Measurements from ENCODE around the gene TMEM126B. TPM values are rescaled to one million over a fixed set of nuclear protein-coding genes. Genes with fewer than 3 reads are reported as not detected.

Gene TMEM126B
- total RNA-seq, 1 experiment from 2014 or later, result 144 TPM

DNA sequence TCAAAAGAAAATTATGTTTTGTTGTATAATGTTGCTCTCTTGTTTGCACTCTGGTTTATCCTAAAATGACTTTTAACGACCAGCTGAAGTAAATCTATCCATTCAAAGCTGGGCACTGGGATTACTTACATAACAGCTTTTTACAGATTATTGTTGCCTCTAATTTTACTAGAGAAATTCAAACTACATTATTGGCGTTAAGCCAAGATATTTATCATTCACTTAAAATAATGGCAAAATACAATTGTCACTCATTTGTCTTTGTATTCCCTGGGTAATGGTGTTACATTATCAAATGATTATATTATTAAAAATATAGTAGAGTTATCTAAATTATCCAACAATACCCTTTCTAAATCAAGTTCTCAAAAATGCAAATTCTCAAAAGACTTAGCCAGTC, 31.5 kb upstream of the TMEM126B start:
- Mint-ChIP-seq H3K27ac (ENCODE audit: unreplicated experiment) (no peak overlapping the region), H3K36me3 (ENCODE audit: insufficient read depth, unreplicated experiment) (no peaks in the 10 kb centered on the region), H3K9me3 (ENCODE audit: unreplicated experiment) (no peaks in the 10 kb centered on the region), H3K4me1 (ENCODE audit: low read depth, unreplicated experiment) (peaks cover 6% of the 10 kb centered on the region), H3K27me3 (ENCODE audit: insufficient read depth, unreplicated experiment) (peaks cover 4% of the 10 kb centered on the region), H3K4me3 (ENCODE audit: unreplicated experiment) (no peak overlapping the region)
- ChIA-PET CTCF (interaction anchor here (1.4 kb wide), 1 partner anchor 31 kb away, joined by 3 read pairs; the partner anchor contains the start of gene TMEM126B), POLR2A (no interaction called here)
- no peak overlapping the region for H3K4me3 ChIP-seq (ENCODE audit: low read depth, low read length)
- no peaks in the 10 kb centered on the region for H3K4me1 ChIP-seq
- no peaks in the 10 kb centered on the region for H3K9me3 ChIP-seq
- intact Hi-C loops (cut with micrococcal nuclease; ENCODE audit: unreplicated experiment), result loop anchor here (1.0 to 10.0 kb wide), 4 partner anchors 215 to 820 kb away; partner anchors contain the start of gene SYTL2
- TF ChIP-seq, protein P1, sequence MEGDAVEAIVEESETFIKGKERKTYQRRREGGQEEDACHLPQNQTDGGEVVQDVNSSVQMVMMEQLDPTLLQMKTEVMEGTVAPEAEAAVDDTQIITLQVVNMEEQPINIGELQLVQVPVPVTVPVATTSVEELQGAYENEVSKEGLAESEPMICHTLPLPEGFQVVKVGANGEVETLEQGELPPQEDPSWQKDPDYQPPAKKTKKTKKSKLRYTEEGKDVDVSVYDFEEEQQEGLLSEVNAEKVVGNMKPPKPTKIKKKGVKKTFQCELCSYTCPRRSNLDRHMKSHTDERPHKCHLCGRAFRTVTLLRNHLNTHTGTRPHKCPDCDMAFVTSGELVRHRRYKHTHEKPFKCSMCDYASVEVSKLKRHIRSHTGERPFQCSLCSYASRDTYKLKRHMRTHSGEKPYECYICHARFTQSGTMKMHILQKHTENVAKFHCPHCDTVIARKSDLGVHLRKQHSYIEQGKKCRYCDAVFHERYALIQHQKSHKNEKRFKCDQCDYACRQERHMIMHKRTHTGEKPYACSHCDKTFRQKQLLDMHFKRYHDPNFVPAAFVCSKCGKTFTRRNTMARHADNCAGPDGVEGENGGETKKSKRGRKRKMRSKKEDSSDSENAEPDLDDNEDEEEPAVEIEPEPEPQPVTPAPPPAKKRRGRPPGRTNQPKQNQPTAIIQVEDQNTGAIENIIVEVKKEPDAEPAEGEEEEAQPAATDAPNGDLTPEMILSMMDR (IDR thresholded peaks at IDR 0.05; ENCODE audit: insufficient read depth in 1 of 2, low read depth in 1 of 2, low read length in 1 of 2, severe bottlenecking in 1 of 2, unreplicated experiment in 1 of 2), result no peak
- no peaks in the 10 kb centered on the region for H3K36me3 ChIP-seq (ENCODE audit: control insufficient read depth, insufficient read depth, low read length)
- BruUV-seq (replicated peaks), result no TSS peak
- no peak for DNase-seq
- H3K27me3 ChIP-seq (replicated peaks; ENCODE audit: control insufficient read depth, insufficient read depth, low read length), result peaks cover 2% of the 10 kb centered on the region; the same call in 1 of the 2 replicates

DNA sequence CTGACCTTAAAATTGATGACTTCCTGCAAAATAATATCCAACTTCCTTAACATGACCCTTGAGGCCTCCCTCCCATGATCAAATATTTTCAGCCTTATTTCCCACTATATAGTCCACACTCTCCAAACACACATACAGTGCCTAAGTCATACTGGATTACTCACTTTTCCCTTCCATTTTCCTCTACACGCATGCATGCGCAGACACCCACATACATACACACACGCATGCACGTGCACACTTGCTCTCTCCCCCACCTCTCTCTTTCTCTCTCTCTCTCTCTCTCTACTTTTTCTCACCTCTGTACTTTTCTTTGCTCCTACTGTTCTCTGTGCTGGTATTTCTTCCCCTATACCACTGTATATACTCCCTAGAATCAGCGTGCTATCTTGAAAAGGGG, 29.3 kb upstream of the TMEM126B start:
- POLR2A ChIA-PET, result no interaction called here
- intact Hi-C loops (cut with micrococcal nuclease; ENCODE audit: unreplicated experiment), result loop anchor here (5.0 to 10.0 kb wide), 3 partner anchors 213 to 818 kb away; partner anchors contain the start of gene SYTL2
- no peak overlapping the region for H3K4me3 ChIP-seq (ENCODE audit: low read depth, low read length)
- Mint-ChIP-seq H3K9me3 (ENCODE audit: unreplicated experiment) (no peaks in the 10 kb centered on the region), H3K36me3 (ENCODE audit: insufficient read depth, unreplicated experiment) (no peaks in the 10 kb centered on the region), H3K27ac (ENCODE audit: unreplicated experiment) (no peak overlapping the region), H3K4me3 (ENCODE audit: unreplicated experiment) (no peak overlapping the region), H3K4me1 (ENCODE audit: low read depth, unreplicated experiment) (peaks cover 6% of the 10 kb centered on the region), H3K27me3 (ENCODE audit: insufficient read depth, unreplicated experiment) (no peaks in the 10 kb centered on the region)
- CTCF ChIA-PET, result no interaction called here
- BruUV-seq (replicated peaks), result no TSS peak
- H3K9me3 ChIP-seq, result no peaks in the 10 kb centered on the region
- no peaks in the 10 kb centered on the region for H3K4me1 ChIP-seq
- DNase-seq, result no peak
- peaks cover 2% of the 10 kb centered on the region; the same call in 1 of the 2 replicates for H3K27me3 ChIP-seq (replicated peaks; ENCODE audit: control insufficient read depth, insufficient read depth, low read length)
- TF ChIP-seq, protein P1 (IDR thresholded peaks at IDR 0.05; ENCODE audit: insufficient read depth in 1 of 2, low read depth in 1 of 2, low read length in 1 of 2, severe bottlenecking in 1 of 2, unreplicated experiment in 1 of 2), result no peak
- H3K36me3 ChIP-seq (ENCODE audit: control insufficient read depth, insufficient read depth, low read length), result no peaks in the 10 kb centered on the region

DNA sequence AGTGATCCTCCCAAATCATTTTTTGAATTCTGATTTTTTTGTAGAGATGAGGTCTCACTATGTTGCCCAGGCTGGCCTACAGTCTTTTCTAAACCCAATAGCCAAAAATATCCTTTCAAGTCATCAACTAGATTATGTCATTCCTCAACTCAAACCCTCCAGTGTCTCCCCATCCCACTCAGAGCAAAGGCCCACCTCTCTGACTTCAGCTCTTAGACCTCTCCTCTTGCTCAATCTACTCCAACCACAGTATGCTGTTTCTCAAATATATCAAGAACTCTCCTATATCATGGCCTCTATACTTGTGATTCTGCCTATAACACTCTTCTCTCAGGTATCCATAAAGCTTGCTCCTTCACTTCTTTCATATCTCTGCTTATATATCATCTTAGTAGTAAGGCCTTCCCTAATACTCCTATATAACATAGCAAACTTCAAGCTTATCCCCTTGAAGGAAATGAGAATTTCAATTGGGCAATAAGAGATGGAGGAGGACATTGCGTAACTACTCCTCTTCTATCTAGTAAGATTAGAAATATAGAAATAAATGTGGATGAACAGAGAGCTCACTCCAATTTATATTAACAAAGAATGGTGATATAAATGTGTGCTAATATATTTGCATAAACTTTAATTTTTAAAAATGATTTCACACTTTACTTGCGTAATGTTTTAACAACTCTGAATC, 25.7 kb upstream of the TMEM126B start:
- no peak for DNase-seq
- CTCF ChIA-PET, result interaction anchor here (0.7 kb wide), 1 partner anchor 502 kb away, joined by 3 read pairs; no protein-coding TSS in a partner anchor
- Mint-ChIP-seq H3K36me3 (ENCODE audit: insufficient read depth, unreplicated experiment) (peaks cover 4% of the 10 kb centered on the region), H3K4me3 (ENCODE audit: unreplicated experiment) (no peak overlapping the region), H3K27me3 (ENCODE audit: insufficient read depth, unreplicated experiment) (no peaks in the 10 kb centered on the region), H3K9me3 (ENCODE audit: unreplicated experiment) (no peaks in the 10 kb centered on the region), H3K27ac (ENCODE audit: unreplicated experiment) (no peak overlapping the region), H3K4me1 (ENCODE audit: low read depth, unreplicated experiment) (peaks cover 6% of the 10 kb centered on the region)
- no TSS peak for BruUV-seq (replicated peaks)
- intact Hi-C loops (cut with micrococcal nuclease; ENCODE audit: unreplicated experiment), result no loop called here
- no peak overlapping the region for H3K4me3 ChIP-seq (ENCODE audit: low read depth, low read length)
- POLR2A ChIA-PET, result no interaction called here
- peaks cover 3% of the 10 kb centered on the region; the same call in 1 of the 2 replicates for H3K9me3 ChIP-seq
- no peaks in the 10 kb centered on the region for H3K4me1 ChIP-seq
- no peaks in the 10 kb centered on the region for H3K36me3 ChIP-seq (ENCODE audit: control insufficient read depth, insufficient read depth, low read length)
- TF ChIP-seq, protein P1 (IDR thresholded peaks at IDR 0.05; ENCODE audit: insufficient read depth in 1 of 2, low read depth in 1 of 2, low read length in 1 of 2, severe bottlenecking in 1 of 2, unreplicated experiment in 1 of 2), result no peak
- peaks cover 2% of the 10 kb centered on the region; the same call in 1 of the 2 replicates for H3K27me3 ChIP-seq (replicated peaks; ENCODE audit: control insufficient read depth, insufficient read depth, low read length)
